Superior temporal gyrus (tissue), 1 donor: Measurements from ENCODE around the gene MTMR8.
"Not testable (repeated sequence)": the region's sequence is repeated elsewhere in the genome, so short reads cannot be mapped to it uniquely, and the experiment has no call there.

ENCODE experiments used
- DNase-seq: peaks from one replicate; pipeline ENCODE4 v3.0.0-alpha.2; 2016; ENCODE audit errors: extremely low spot score

Gene MTMR8

GRCh38 chrX:64394874-64395567, at the start of gene MTMR8:
Gene MTMR8 (minus strand): TSS chrX:64395452. CDS start chrX:64395363, 89 bp downstream.
- DNase-seq, result peak; percentile 64

GRCh38 chrX:64439551-64439950, 44.3 kb upstream of the MTMR8 start:
- no peak for DNase-seq

- DNase-seq, result no peak
Observed at GRCh38 chrX:64437665-64438064, 42.4 kb upstream of the MTMR8 start.

GRCh38 chrX:64437218-64437617, 42.0 kb upstream of the MTMR8 start:
- DNase-seq, result no peak

- DNase-seq, result no peak
Observed at GRCh38 chrX:64428371-64428770, 33.1 kb upstream of the MTMR8 start.

GRCh38 chrX:64427787-64428186, 32.5 kb upstream of the MTMR8 start:
- no peak for DNase-seq

- DNase-seq, result no peak
Observed at GRCh38 chrX:64427281-64427680, 32.0 kb upstream of the MTMR8 start.

GRCh38 chrX:64409730-64410129, 14.5 kb upstream of the MTMR8 start:
- DNase-seq, result not testable (repeated sequence)

GRCh38 chrX:64398088-64398487, 2.8 kb upstream of the MTMR8 start:
- no peak for DNase-seq

GRCh38 chrX:64395568-64395929, 297 bp upstream of the MTMR8 start:
- no peak for DNase-seq

- DNase-seq, result no peak
Observed at GRCh38 chrX:64394059-64394873, 986 bp downstream of the MTMR8 start.

- DNase-seq, result no peak
Observed at GRCh38 chrX:64389489-64389888, 5.8 kb downstream of the MTMR8 start.

GRCh38 chrX:64380789-64381188, 14.5 kb downstream of the MTMR8 start:
- DNase-seq, result not testable (repeated sequence)

GRCh38 chrX:64379924-64380323, 15.3 kb downstream of the MTMR8 start:
- DNase-seq, result no peak

GRCh38 chrX:64377753-64378152, 17.5 kb downstream of the MTMR8 start:
- no peak for DNase-seq

GRCh38 chrX:64352081-64352480, 43.2 kb downstream of the MTMR8 start:
- no peak for DNase-seq

GRCh38 chrX:64350521-64350920, 44.7 kb downstream of the MTMR8 start:
- DNase-seq, result no peak

GRCh38 chrX:64350047-64350446, 45.2 kb downstream of the MTMR8 start:
- DNase-seq, result no peak

GRCh38 chrX:64342811-64343210, 52.4 kb downstream of the MTMR8 start:
- DNase-seq, result no peak

- no peak for DNase-seq
Observed at GRCh38 chrX:64338296-64338695, 57.0 kb downstream of the MTMR8 start.

- DNase-seq, result no peak
Observed at GRCh38 chrX:64334467-64334866, 60.8 kb downstream of the MTMR8 start.

GRCh38 chrX:64330284-64330683, 65.0 kb downstream of the MTMR8 start:
- no peak for DNase-seq

GRCh38 chrX:64321507-64321906, 73.7 kb downstream of the MTMR8 start:
- DNase-seq, result no peak
